A549 (cell line): ENCODE results near the gene VIM. TPM values are rescaled to one million over a fixed set of nuclear protein-coding genes. Genes with fewer than 3 reads are reported as not detected.
A peak's percentile ranks its signal among the peaks of the same experiment; 100 is the strongest.

Source experiments
- CBX2 ChIP-seq: fragments of 200-600 bp; sonication (generic); IDR thresholded peaks from 2 replicates; pipeline ENCODE4 v1.6.1; 2016; ENCODE audit warnings: low read depth, mild to moderate bottlenecking, borderline replicate concordance
- CBX8 ChIP-seq: fragments of 200-600 bp; sonication (generic); IDR thresholded peaks from 2 replicates; pipeline ENCODE4 v1.6.1; 2016
- CEBPB ChIP-seq, 2 experiments: fragments of >200 bp in 1 of 2; sonication (Bioruptor Twin) in 1 of 2; formaldehyde crosslinking in 1 of 2; IDR thresholded peaks; 2 replicates each; pipeline ENCODE4 v1.6.1; 2012 to 2016
- CHD2 ChIP-seq: fragments of 150-350 bp; IDR thresholded peaks from 2 replicates; pipeline ENCODE4 v1.6.1; 2014; ENCODE audit warnings: low read length; ENCODE audit not compliant: partially characterized antibody
- EHMT2 ChIP-seq: fragments of 200-600 bp; sonication (generic); IDR thresholded peaks from 2 replicates; pipeline ENCODE4 v1.6.1; 2016; ENCODE audit warnings: antibody characterized with exemption, low read depth, mild to moderate bottlenecking, moderate library complexity
- FOSB ChIP-seq: fragments of 250-450 bp; sonication (Bioruptor Pico); IDR thresholded peaks from 2 replicates; pipeline ENCODE4 v1.5.0; 2020; ENCODE audit warnings: mild to moderate bottlenecking, moderate library complexity
- HDAC2 ChIP-seq: fragments of 200-600 bp; sonication (generic); IDR thresholded peaks from 2 replicates; pipeline ENCODE4 v1.6.1; 2016
- HOXB13 ChIP-seq: fragments of 250-450 bp; sonication (Bioruptor Pico); IDR thresholded peaks from 2 replicates; pipeline ENCODE4 v1.5.0; 2020; ENCODE audit warnings: low read depth, mild to moderate bottlenecking, moderate library complexity
- JUN ChIP-seq, 2 experiments: fragments of >200 bp; sonication (Bioruptor Twin); formaldehyde crosslinking; IDR thresholded peaks; 2 replicates in 1 of 2; 3 replicates in 1 of 2; pipeline ENCODE4 v1.6.1; 2016 to 2017
- KDM5A ChIP-seq: fragments of 200-600 bp; sonication (generic); IDR thresholded peaks from 2 replicates; pipeline ENCODE4 v1.6.1; 2016; ENCODE audit warnings: antibody characterized with exemption, mild to moderate bottlenecking
- MAZ ChIP-seq: fragments of 150-350 bp; IDR thresholded peaks from 2 replicates; pipeline ENCODE4 v1.6.1; 2014; ENCODE audit warnings: antibody characterized with exemption, low read depth, low read length, borderline replicate concordance
- MYC ChIP-seq: IDR thresholded peaks from 2 replicates; pipeline ENCODE4 v1.6.1; 2012; ENCODE audit warnings: mild to moderate bottlenecking, inconsistent platforms, low read length, improper control_type of control experiment, borderline replicate concordance
- NPAS2 ChIP-seq: fragments of 250-450 bp; sonication (Bioruptor Pico); IDR thresholded peaks from 2 replicates; pipeline ENCODE4 v1.8.0; 2022; ENCODE audit warnings: mild to moderate bottlenecking, moderate library complexity, borderline replicate concordance
- NR3C1 ChIP-seq: fragments of >200 bp; sonication (Bioruptor Twin); formaldehyde crosslinking; IDR thresholded peaks from 3 replicates; pipeline ENCODE4 v1.6.1; 2017
- PHF8 ChIP-seq: fragments of 200-600 bp; sonication (generic); IDR thresholded peaks from 2 replicates; pipeline ENCODE4 v1.6.1; 2016; ENCODE audit warnings: low read depth, mild to moderate bottlenecking, antibody characterized with exemption, moderate library complexity, borderline replicate concordance
- POLR2A ChIP-seq: IDR thresholded peaks from 2 replicates; pipeline ENCODE4 v1.6.1; 2012; ENCODE audit warnings: mild to moderate bottlenecking, low read length
- RCOR1 ChIP-seq: fragments of 150-350 bp; IDR thresholded peaks from 2 replicates; pipeline ENCODE4 v1.6.1; 2014; ENCODE audit warnings: antibody characterized with exemption, low read length, low read depth
- RFX5 ChIP-seq: fragments of 450-650 bp; IDR thresholded peaks from 2 replicates; pipeline ENCODE4 v1.7.1; 2014; ENCODE audit warnings: antibody characterized with exemption, mild to moderate bottlenecking, moderate library complexity
- RNF2 ChIP-seq: fragments of 200-600 bp; sonication (generic); IDR thresholded peaks from 2 replicates; pipeline ENCODE4 v1.6.1; 2016; ENCODE audit warnings: low read depth, mild to moderate bottlenecking, antibody characterized with exemption, moderate library complexity, borderline replicate concordance
- SMC3 ChIP-seq: fragments of >200 bp; sonication (Bioruptor Twin); formaldehyde crosslinking; IDR thresholded peaks from 3 replicates; pipeline ENCODE4 v1.6.1; 2018; ENCODE audit warnings: inconsistent platforms
- SREBF2 ChIP-seq: fragments of 450-650 bp; IDR thresholded peaks from 2 replicates; pipeline ENCODE4 v1.6.1; 2014; ENCODE audit warnings: mild to moderate bottlenecking, moderate library complexity
- TFCP2L1 ChIP-seq: fragments of 250-450 bp; sonication (Bioruptor Pico); IDR thresholded peaks from 2 replicates; pipeline ENCODE4 v1.5.0; 2021; ENCODE audit warnings: mild to moderate bottlenecking
- ZC3H11A ChIP-seq: fragments of 450-650 bp; IDR thresholded peaks from 2 replicates; pipeline ENCODE4 v1.6.1; 2014; ENCODE audit warnings: antibody characterized with exemption, mild to moderate bottlenecking
- ZFP36 ChIP-seq: fragments of 450-650 bp; IDR thresholded peaks from 2 replicates; pipeline ENCODE4 v1.6.1; 2014; ENCODE audit warnings: borderline replicate concordance; ENCODE audit not compliant: partially characterized antibody
- polyA plus RNA-seq, 4 experiments: library from polyadenylated mRNA; depleted of rRNA in 3 of 4; stranded (reverse); fragments of >200 nt; fragmentation: RNase III in 1 of 4; extraction: RNeasy Plus Mini Kit Qiagen cat#74134 plus additional on column Dnase treatment in 1 of 4; gene quantifications; 2 replicates in 3 of 4; 3 replicates in 1 of 4; pipeline ENCODE4 v1.2.3, GENCODE V29; 2011 to 2017
- TF ChIP-seq, protein P1 (sequence below): fragments of 250-450 bp; sonication (Bioruptor Pico); IDR thresholded peaks from 2 replicates; pipeline ENCODE4 v1.5.0; 2020; ENCODE audit warnings: low read depth, mild to moderate bottlenecking, moderate library complexity
- TF ChIP-seq, protein P2 (sequence below): fragments of 250-450 bp; sonication (Bioruptor Pico); IDR thresholded peaks from 2 replicates; pipeline ENCODE4 v1.5.0; 2021; ENCODE audit warnings: mild to moderate bottlenecking, moderate library complexity, borderline replicate concordance
- TF ChIP-seq, protein P3 (sequence below): fragments of 200-600 bp; sonication (generic); IDR thresholded peaks from 2 replicates; pipeline ENCODE4 v1.6.1; 2016; ENCODE audit warnings: antibody characterized with exemption, mild to moderate bottlenecking, moderate library complexity
- TF ChIP-seq, protein P4 (sequence below): fragments of >200 bp; sonication (Bioruptor Twin); formaldehyde crosslinking; IDR thresholded peaks from 3 replicates; pipeline ENCODE4 v1.5.1; 2016
- TF ChIP-seq, protein P5 (sequence below): IDR thresholded peaks from 2 replicates; pipeline ENCODE4 v1.6.1; 2012
- TF ChIP-seq, protein P6 (sequence below): IDR thresholded peaks from 2 replicates; pipeline ENCODE4 v1.6.1; 2012

VIM gene
- polyA plus RNA-seq, 2 of the 4 experiments (the other 2 are of a cell fraction): 830 to 848 TPM

DNA sequence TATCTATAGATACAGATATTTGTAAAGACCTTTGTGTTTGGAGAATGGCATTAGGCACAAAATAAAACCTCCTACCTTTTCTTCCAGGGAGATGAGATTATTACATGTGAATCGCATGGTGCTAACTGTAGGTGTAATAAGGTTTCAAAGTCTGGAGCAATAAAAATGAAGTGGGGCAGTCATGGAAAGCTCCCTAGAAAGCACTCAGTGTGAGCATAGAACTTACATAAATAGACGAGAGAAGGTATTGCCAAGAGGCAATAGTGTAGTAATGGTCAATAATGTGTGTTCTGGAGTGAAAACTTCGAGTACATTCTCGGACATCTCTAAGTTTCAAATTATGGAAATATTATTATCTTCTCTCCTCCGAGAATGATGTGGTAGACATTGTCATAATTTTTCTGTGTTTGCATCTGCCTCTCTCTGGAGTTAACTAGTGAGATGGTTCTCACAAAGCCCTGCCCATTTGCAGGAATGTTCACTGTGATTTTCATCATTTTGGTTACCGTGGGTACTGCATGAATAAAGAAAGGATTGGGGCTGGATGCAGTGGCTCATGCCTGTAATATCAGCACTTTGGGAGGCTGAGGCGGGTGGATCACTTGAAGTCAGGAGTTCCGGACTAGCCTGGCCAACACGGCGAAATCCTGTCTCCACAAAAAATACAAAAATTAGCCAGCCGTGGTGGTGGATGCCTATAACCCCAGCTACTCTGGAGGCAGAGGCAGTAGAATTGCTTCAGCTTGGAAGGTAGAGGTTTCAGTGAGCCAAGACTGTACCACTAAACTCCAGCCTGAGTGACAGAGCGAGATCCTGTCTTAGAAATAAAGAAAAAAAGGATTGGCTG, 10.6 kb downstream of the VIM start (continued):
- TF ChIP-seq ZFP36 (no peak), RCOR1 (no peak), NR3C1 (no peak), KDM5A (no peak), CBX8 (no peak), RFX5 (no peak), CBX2 (no peak), NPAS2 (CRISPR knock-in tag) (no peak), MAZ (no peak), CHD2 (no peak), CEBPB (IDR thresholded peaks at IDR 0.05) (no peak), POLR2A (no peak), SMC3 (no peak), HDAC2 (no peak), HOXB13 (CRISPR knock-in tag) (no peak), MYC (no peak), SREBF2 (no peak), EHMT2 (no peak), JUN (IDR thresholded peaks at IDR 0.05) (peak in 1 of 2 experiments; percentile 41; a peak in 3 of 5 replicates), ZC3H11A (0 out of 2 replicates have a peak, but pooled peaks have one; percentile 5), RNF2 (no peak), PHF8 (no peak), TFCP2L1 (CRISPR knock-in tag) (peak; percentile 59; the same call in 1 of the 2 replicates), FOSB (CRISPR knock-in tag) (peak; percentile 83)
- TF ChIP-seq, protein P1, sequence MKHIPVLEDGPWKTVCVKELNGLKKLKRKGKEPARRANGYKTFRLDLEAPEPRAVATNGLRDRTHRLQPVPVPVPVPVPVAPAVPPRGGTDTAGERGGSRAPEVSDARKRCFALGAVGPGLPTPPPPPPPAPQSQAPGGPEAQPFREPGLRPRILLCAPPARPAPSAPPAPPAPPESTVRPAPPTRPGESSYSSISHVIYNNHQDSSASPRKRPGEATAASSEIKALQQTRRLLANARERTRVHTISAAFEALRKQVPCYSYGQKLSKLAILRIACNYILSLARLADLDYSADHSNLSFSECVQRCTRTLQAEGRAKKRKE: no peak
- TF ChIP-seq, protein P2, sequence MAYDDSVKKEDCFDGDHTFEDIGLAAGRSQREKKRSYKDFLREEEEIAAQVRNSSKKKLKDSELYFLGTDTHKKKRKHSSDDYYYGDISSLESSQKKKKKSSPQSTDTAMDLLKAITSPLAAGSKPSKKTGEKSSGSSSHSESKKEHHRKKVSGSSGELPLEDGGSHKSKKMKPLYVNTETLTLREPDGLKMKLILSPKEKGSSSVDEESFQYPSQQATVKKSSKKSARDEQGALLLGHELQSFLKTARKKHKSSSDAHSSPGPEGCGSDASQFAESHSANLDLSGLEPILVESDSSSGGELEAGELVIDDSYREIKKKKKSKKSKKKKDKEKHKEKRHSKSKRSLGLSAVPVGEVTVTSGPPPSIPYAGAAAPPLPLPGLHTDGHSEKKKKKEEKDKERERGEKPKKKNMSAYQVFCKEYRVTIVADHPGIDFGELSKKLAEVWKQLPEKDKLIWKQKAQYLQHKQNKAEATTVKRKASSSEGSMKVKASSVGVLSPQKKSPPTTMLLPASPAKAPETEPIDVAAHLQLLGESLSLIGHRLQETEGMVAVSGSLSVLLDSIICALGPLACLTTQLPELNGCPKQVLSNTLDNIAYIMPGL (CRISPR knock-in tag): no peak
- TF ChIP-seq, protein P3, sequence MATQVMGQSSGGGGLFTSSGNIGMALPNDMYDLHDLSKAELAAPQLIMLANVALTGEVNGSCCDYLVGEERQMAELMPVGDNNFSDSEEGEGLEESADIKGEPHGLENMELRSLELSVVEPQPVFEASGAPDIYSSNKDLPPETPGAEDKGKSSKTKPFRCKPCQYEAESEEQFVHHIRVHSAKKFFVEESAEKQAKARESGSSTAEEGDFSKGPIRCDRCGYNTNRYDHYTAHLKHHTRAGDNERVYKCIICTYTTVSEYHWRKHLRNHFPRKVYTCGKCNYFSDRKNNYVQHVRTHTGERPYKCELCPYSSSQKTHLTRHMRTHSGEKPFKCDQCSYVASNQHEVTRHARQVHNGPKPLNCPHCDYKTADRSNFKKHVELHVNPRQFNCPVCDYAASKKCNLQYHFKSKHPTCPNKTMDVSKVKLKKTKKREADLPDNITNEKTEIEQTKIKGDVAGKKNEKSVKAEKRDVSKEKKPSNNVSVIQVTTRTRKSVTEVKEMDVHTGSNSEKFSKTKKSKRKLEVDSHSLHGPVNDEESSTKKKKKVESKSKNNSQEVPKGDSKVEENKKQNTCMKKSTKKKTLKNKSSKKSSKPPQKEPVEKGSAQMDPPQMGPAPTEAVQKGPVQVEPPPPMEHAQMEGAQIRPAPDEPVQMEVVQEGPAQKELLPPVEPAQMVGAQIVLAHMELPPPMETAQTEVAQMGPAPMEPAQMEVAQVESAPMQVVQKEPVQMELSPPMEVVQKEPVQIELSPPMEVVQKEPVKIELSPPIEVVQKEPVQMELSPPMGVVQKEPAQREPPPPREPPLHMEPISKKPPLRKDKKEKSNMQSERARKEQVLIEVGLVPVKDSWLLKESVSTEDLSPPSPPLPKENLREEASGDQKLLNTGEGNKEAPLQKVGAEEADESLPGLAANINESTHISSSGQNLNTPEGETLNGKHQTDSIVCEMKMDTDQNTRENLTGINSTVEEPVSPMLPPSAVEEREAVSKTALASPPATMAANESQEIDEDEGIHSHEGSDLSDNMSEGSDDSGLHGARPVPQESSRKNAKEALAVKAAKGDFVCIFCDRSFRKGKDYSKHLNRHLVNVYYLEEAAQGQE: no peak
- TF ChIP-seq, protein P4, sequence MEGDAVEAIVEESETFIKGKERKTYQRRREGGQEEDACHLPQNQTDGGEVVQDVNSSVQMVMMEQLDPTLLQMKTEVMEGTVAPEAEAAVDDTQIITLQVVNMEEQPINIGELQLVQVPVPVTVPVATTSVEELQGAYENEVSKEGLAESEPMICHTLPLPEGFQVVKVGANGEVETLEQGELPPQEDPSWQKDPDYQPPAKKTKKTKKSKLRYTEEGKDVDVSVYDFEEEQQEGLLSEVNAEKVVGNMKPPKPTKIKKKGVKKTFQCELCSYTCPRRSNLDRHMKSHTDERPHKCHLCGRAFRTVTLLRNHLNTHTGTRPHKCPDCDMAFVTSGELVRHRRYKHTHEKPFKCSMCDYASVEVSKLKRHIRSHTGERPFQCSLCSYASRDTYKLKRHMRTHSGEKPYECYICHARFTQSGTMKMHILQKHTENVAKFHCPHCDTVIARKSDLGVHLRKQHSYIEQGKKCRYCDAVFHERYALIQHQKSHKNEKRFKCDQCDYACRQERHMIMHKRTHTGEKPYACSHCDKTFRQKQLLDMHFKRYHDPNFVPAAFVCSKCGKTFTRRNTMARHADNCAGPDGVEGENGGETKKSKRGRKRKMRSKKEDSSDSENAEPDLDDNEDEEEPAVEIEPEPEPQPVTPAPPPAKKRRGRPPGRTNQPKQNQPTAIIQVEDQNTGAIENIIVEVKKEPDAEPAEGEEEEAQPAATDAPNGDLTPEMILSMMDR: no peak
- TF ChIP-seq, protein P5, sequence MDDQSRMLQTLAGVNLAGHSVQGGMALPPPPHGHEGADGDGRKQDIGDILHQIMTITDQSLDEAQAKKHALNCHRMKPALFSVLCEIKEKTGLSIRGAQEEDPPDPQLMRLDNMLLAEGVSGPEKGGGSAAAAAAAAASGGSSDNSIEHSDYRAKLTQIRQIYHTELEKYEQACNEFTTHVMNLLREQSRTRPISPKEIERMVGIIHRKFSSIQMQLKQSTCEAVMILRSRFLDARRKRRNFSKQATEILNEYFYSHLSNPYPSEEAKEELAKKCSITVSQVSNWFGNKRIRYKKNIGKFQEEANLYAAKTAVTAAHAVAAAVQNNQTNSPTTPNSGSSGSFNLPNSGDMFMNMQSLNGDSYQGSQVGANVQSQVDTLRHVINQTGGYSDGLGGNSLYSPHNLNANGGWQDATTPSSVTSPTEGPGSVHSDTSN: no peak
- TF ChIP-seq, protein P6, sequence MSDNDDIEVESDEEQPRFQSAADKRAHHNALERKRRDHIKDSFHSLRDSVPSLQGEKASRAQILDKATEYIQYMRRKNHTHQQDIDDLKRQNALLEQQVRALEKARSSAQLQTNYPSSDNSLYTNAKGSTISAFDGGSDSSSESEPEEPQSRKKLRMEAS: no peak
- TF ChIP-seq, all 56 proteins: peak for 8
